ENCODE measurements around the gene FOXO1. TPM values are rescaled to one million over a fixed set of nuclear protein-coding genes. Genes with fewer than 3 reads are reported as not detected.

FOXO1 gene
- total RNA-seq, 1 experiment from 2014 or later = 10.5 TPM

GRCh38 chr13:40657951-40658350 lies 8.5 kb downstream of the FOXO1 start:
- DNase-seq = no peak
- Histone ChIP-seq H3K27me3 (ENCODE audit: insufficient read depth, low read depth) (no peaks in the 10 kb centered on the region), H2AFZ (no peak overlapping the region), H3K4me2 (no peak overlapping the region), H3K9me2 (ENCODE audit: insufficient read depth) (no peaks in the 10 kb centered on the region), H3K79me2 (ENCODE audit: low read depth) (peaks cover 85% of the 10 kb centered on the region), H3K9me3 (ENCODE audit: insufficient read depth, low read depth) (no peaks in the 10 kb centered on the region), H3K27ac (no peak overlapping the region), H3K4me3 (no peak overlapping the region), H3K36me3 (ENCODE audit: low read depth) (no peaks in the 10 kb centered on the region), H4K20me1 (ENCODE audit: insufficient read depth) (no peaks in the 10 kb centered on the region), H3K4me1 (replicated peaks; ENCODE audit: insufficient read depth) (peaks cover 8% of the 10 kb centered on the region), H3F3A (ENCODE audit: insufficient read depth, low read depth) (no peaks in the 10 kb centered on the region)
- CTCF ChIA-PET = no interaction called here
- BruUV-seq (replicated peaks) = no TSS peak
- intact Hi-C loops (cut with micrococcal nuclease; ENCODE audit: unreplicated experiment) = no loop called here
- POLR2A ChIA-PET (ENCODE audit: unreplicated experiment) = no interaction called here
- TF ChIP-seq, protein P1, sequence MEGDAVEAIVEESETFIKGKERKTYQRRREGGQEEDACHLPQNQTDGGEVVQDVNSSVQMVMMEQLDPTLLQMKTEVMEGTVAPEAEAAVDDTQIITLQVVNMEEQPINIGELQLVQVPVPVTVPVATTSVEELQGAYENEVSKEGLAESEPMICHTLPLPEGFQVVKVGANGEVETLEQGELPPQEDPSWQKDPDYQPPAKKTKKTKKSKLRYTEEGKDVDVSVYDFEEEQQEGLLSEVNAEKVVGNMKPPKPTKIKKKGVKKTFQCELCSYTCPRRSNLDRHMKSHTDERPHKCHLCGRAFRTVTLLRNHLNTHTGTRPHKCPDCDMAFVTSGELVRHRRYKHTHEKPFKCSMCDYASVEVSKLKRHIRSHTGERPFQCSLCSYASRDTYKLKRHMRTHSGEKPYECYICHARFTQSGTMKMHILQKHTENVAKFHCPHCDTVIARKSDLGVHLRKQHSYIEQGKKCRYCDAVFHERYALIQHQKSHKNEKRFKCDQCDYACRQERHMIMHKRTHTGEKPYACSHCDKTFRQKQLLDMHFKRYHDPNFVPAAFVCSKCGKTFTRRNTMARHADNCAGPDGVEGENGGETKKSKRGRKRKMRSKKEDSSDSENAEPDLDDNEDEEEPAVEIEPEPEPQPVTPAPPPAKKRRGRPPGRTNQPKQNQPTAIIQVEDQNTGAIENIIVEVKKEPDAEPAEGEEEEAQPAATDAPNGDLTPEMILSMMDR (conservative IDR thresholded peaks at IDR 0.05) = no peak

- Histone ChIP-seq H3K4me2 (no peak overlapping the region), H3K9me3 (ENCODE audit: insufficient read depth, low read depth) (no peaks in the 10 kb centered on the region), H3F3A (ENCODE audit: insufficient read depth, low read depth) (no peaks in the 10 kb centered on the region), H3K4me3 (no peak overlapping the region), H4K20me1 (ENCODE audit: insufficient read depth) (no peaks in the 10 kb centered on the region), H3K27ac (no peak overlapping the region), H3K79me2 (ENCODE audit: low read depth) (peaks cover 85% of the 10 kb centered on the region), H3K4me1 (replicated peaks; ENCODE audit: insufficient read depth) (peaks cover 2% of the 10 kb centered on the region), H2AFZ (no peak overlapping the region), H3K36me3 (ENCODE audit: low read depth) (no peaks in the 10 kb centered on the region), H3K27me3 (ENCODE audit: insufficient read depth, low read depth) (no peaks in the 10 kb centered on the region), H3K9me2 (ENCODE audit: insufficient read depth) (no peaks in the 10 kb centered on the region)
- TF ChIP-seq, protein P1 (conservative IDR thresholded peaks at IDR 0.05) = no peak
- no peak for TF ChIP-seq EZH2 (IDR thresholded peaks at IDR 0.05; ENCODE audit: low read depth)
- BruUV-seq (replicated peaks) = no TSS peak
- ChIA-PET POLR2A (ENCODE audit: unreplicated experiment) (no interaction called here), CTCF (no interaction called here)
- DNase-seq = no peak
- intact Hi-C loops (cut with micrococcal nuclease; ENCODE audit: unreplicated experiment) = no loop called here
Observed at GRCh38 chr13:40657307-40657706, 9.1 kb downstream of the FOXO1 start.

- Histone ChIP-seq H3K4me1 (replicated peaks; ENCODE audit: insufficient read depth) (no peaks in the 10 kb centered on the region), H3K36me3 (ENCODE audit: low read depth) (no peaks in the 10 kb centered on the region), H3K79me2 (ENCODE audit: low read depth) (peaks cover 82% of the 10 kb centered on the region), H3K4me2 (no peak overlapping the region), H3F3A (ENCODE audit: insufficient read depth, low read depth) (no peaks in the 10 kb centered on the region), H3K9me2 (ENCODE audit: insufficient read depth) (no peaks in the 10 kb centered on the region), H3K9me3 (ENCODE audit: insufficient read depth, low read depth) (no peaks in the 10 kb centered on the region), H3K27me3 (ENCODE audit: insufficient read depth, low read depth) (no peaks in the 10 kb centered on the region), H3K4me3 (no peak overlapping the region), H3K27ac (no peak overlapping the region), H2AFZ (no peak overlapping the region), H4K20me1 (ENCODE audit: insufficient read depth) (no peaks in the 10 kb centered on the region)
- DNase-seq = no peak
- CTCF ChIA-PET = no interaction called here
- POLR2A ChIA-PET (ENCODE audit: unreplicated experiment) = no interaction called here
- intact Hi-C loops (cut with micrococcal nuclease; ENCODE audit: unreplicated experiment) = no loop called here
- no peak for TF ChIP-seq EZH2 (IDR thresholded peaks at IDR 0.05; ENCODE audit: low read depth)
- TF ChIP-seq, protein P1 (conservative IDR thresholded peaks at IDR 0.05) = no peak
- BruUV-seq (replicated peaks) = no TSS peak
Observed at GRCh38 chr13:40656358-40656757, 10.1 kb downstream of the FOXO1 start.
